H9 (cell line): ENCODE data around the gene TECPR2. TPM values are rescaled to one million over a fixed set of nuclear protein-coding genes. Genes with fewer than 3 reads are reported as not detected.

Experiments used
- DNase-seq: peaks from one replicate; pipeline ENCODE4 v3.0.0-alpha.2; 2017
- H2AFZ ChIP-seq: one replicate; pipeline ENCODE4 v1.6.1; 2013; ENCODE audit warnings: mild to moderate bottlenecking, low read length, control low read depth, moderate library complexity
- H2AK5ac ChIP-seq: 2 replicates; pipeline ENCODE4 v1.6.1; 2013; ENCODE audit warnings: low read length, control low read depth, mixed read lengths; ENCODE audit not compliant: insufficient read length
- H2BK120ac ChIP-seq: one replicate; pipeline ENCODE4 v1.6.1; 2013; ENCODE audit warnings: low read depth, mild to moderate bottlenecking, low read length, control low read depth, inconsistent platforms; ENCODE audit not compliant: poor library complexity, severe bottlenecking
- H2BK12ac ChIP-seq: 2 replicates; pipeline ENCODE4 v1.6.1; 2013; ENCODE audit warnings: low read length, control low read depth, mixed read lengths, low read depth; ENCODE audit not compliant: insufficient read length
- H2BK15ac ChIP-seq: 2 replicates; pipeline ENCODE4 v1.6.1; 2013; ENCODE audit warnings: low read depth, low read length, control low read depth
- H2BK20ac ChIP-seq: one replicate; pipeline ENCODE4 v1.6.1; 2013; ENCODE audit warnings: low read depth, mild to moderate bottlenecking, low read length, control low read depth, inconsistent platforms; ENCODE audit not compliant: poor library complexity, severe bottlenecking
- H2BK5ac ChIP-seq: 2 replicates; pipeline ENCODE4 v1.6.1; 2013; ENCODE audit warnings: low read length, control low read depth, mixed read lengths; ENCODE audit not compliant: insufficient read length
- H3K14ac ChIP-seq: 2 replicates; pipeline ENCODE4 v1.6.1; 2013; ENCODE audit warnings: low read length, control low read depth; ENCODE audit not compliant: insufficient read depth
- H3K18ac ChIP-seq: 2 replicates; pipeline ENCODE4 v1.6.1; 2013; ENCODE audit warnings: low read depth, mild to moderate bottlenecking, mixed read lengths, low read length, control low read depth; ENCODE audit not compliant: insufficient read length
- H3K23ac ChIP-seq: 2 replicates; pipeline ENCODE4 v1.6.1; 2013; ENCODE audit warnings: low read length, control low read depth, mixed read lengths, low read depth; ENCODE audit not compliant: insufficient read length
- H3K23me2 ChIP-seq: 2 replicates; pipeline ENCODE4 v1.6.1; 2013; ENCODE audit warnings: low read depth, mild to moderate bottlenecking, mixed read lengths, low read length, control low read depth; ENCODE audit not compliant: insufficient read length, poor library complexity, severe bottlenecking
- H3K27ac ChIP-seq: 2 replicates; pipeline ENCODE4 v1.5.1; 2013; ENCODE audit warnings: low read length, control low read depth, mixed read lengths, low read depth; ENCODE audit not compliant: insufficient read length
- H3K27me3 ChIP-seq: 2 replicates; pipeline ENCODE4 v1.6.1; 2013; ENCODE audit warnings: low read length, control low read depth, inconsistent platforms; ENCODE audit not compliant: insufficient read depth
- H3K4ac ChIP-seq: 2 replicates; pipeline ENCODE4 v1.6.1; 2013; ENCODE audit warnings: low read depth, mild to moderate bottlenecking, control low read depth, inconsistent platforms, low read length, moderate library complexity
- H3K4me1 ChIP-seq: 2 replicates; pipeline ENCODE4 v1.6.1; 2013; ENCODE audit warnings: low read length, control low read depth, inconsistent platforms; ENCODE audit not compliant: insufficient read depth
- H3K4me2 ChIP-seq: 2 replicates; pipeline ENCODE4 v1.6.1; 2013; ENCODE audit warnings: low read length, control low read depth, mixed read lengths; ENCODE audit not compliant: insufficient read length, insufficient read depth
- H3K56ac ChIP-seq: 2 replicates; pipeline ENCODE4 v1.6.1; 2013; ENCODE audit warnings: low read depth, mild to moderate bottlenecking, mixed read lengths, low read length, control low read depth; ENCODE audit not compliant: insufficient read length
- H3K79me1 ChIP-seq: 2 replicates; pipeline ENCODE4 v1.6.1; 2013; ENCODE audit warnings: low read depth, mild to moderate bottlenecking, moderate library complexity, low read length, control low read depth, inconsistent platforms; ENCODE audit not compliant: insufficient read depth, poor library complexity, severe bottlenecking
- H3K79me2 ChIP-seq: 2 replicates; pipeline ENCODE4 v1.6.1; 2013; ENCODE audit warnings: low read length, control low read depth, inconsistent platforms; ENCODE audit not compliant: insufficient read depth
- H3K9ac ChIP-seq: 2 replicates; pipeline ENCODE4 v1.6.1; 2013; ENCODE audit warnings: low read length, control low read depth, mixed read lengths; ENCODE audit not compliant: insufficient read length; ENCODE audit errors: extremely low read depth
- H3K9me3 ChIP-seq: one replicate; pipeline ENCODE4 v1.6.1; 2013; ENCODE audit warnings: low read depth, low read length, inconsistent platforms; ENCODE audit not compliant: control insufficient read depth
- H3T11ph ChIP-seq: one replicate; pipeline ENCODE4 v1.6.1; 2013; ENCODE audit warnings: mild to moderate bottlenecking, low read length, control low read depth, inconsistent platforms
- H4K20me1 ChIP-seq: one replicate; pipeline ENCODE4 v1.6.1; 2013; ENCODE audit not compliant: control insufficient read depth, insufficient read length, insufficient read depth
- H4K5ac ChIP-seq: 2 replicates; pipeline ENCODE4 v1.6.1; 2013; ENCODE audit warnings: low read depth, mild to moderate bottlenecking, mixed read lengths, low read length, control low read depth; ENCODE audit not compliant: insufficient read length
- H4K8ac ChIP-seq: replicated peaks from 2 replicates; pipeline ENCODE4 v1.6.1; 2013; ENCODE audit warnings: low read length, control low read depth, mixed read lengths, low read depth; ENCODE audit not compliant: insufficient read length
- H4K91ac ChIP-seq: 2 replicates; pipeline ENCODE4 v1.6.1; 2013; ENCODE audit warnings: low read depth, mild to moderate bottlenecking, moderate library complexity, mixed read lengths, low read length, control low read depth; ENCODE audit not compliant: insufficient read length
- H3K27ac Mint-ChIP-seq, 3 experiments: 2 replicates in 2 of 3; 3 replicates in 1 of 3; pipeline ENCODE4 v1.8.0; 2020 to 2021; ENCODE audit warnings: mixed read lengths in 3 of 3, mild to moderate bottlenecking in 1 of 3, moderate library complexity in 1 of 3
- H3K27me3 Mint-ChIP-seq: 2 replicates; pipeline ENCODE4 v1.8.0; 2021; ENCODE audit warnings: low read depth, mild to moderate bottlenecking, moderate library complexity, mixed read lengths
- H3K36me3 Mint-ChIP-seq, 3 experiments: 2 replicates in 2 of 3; 3 replicates in 1 of 3; pipeline ENCODE4 v1.8.0; 2020 to 2021; ENCODE audit warnings: low read depth in 3 of 3, mixed read lengths in 3 of 3; ENCODE audit not compliant: insufficient read depth in 1 of 3
- H3K4me1 Mint-ChIP-seq, 2 experiments: 2 replicates each; pipeline ENCODE4 v1.8.0; 2020; ENCODE audit warnings: mixed read lengths in 2 of 2
- H3K4me3 Mint-ChIP-seq, 2 experiments: 2 replicates in 1 of 2; 3 replicates in 1 of 2; pipeline ENCODE4 v1.8.0; 2020 to 2021; ENCODE audit warnings: mild to moderate bottlenecking in 2 of 2, mixed read lengths in 2 of 2, moderate library complexity in 1 of 2
- H3K9me3 Mint-ChIP-seq, 2 experiments: 2 replicates in 1 of 2; 3 replicates in 1 of 2; pipeline ENCODE4 v1.8.0; 2020; ENCODE audit warnings: mild to moderate bottlenecking in 2 of 2, mixed read lengths in 2 of 2, moderate library complexity in 1 of 2
- CTCF ChIP-seq: fragments of 200-600 bp; sonication (generic); conservative IDR thresholded peaks from 3 replicates; pipeline ENCODE4 v1.8.0; 2021; ENCODE audit warnings: antibody characterized with exemption, mild to moderate bottlenecking
- WGBS: extraction: QIAGEN DNeasy Blood & Tissue Kit; methylation state at CpG from one replicate; pipeline ENCODE4 v1.1.7; 2013; ENCODE audit warnings: missing lambda C conversion rate, low lambda C conversion rate, mixed read lengths; ENCODE audit not compliant: insufficient read length; ENCODE audit errors: extremely low coverage; 5-methylcytosine and 5-hydroxymethylcytosine counted together
- total RNA-seq: library from RNA; stranded (reverse); gene quantifications from 2 replicates; pipeline ENCODE4 v1.2.1, GENCODE V29; 2021

The TECPR2 gene
- total RNA-seq, 1 experiment from 2014 or later: 15.4 TPM

DNA sequence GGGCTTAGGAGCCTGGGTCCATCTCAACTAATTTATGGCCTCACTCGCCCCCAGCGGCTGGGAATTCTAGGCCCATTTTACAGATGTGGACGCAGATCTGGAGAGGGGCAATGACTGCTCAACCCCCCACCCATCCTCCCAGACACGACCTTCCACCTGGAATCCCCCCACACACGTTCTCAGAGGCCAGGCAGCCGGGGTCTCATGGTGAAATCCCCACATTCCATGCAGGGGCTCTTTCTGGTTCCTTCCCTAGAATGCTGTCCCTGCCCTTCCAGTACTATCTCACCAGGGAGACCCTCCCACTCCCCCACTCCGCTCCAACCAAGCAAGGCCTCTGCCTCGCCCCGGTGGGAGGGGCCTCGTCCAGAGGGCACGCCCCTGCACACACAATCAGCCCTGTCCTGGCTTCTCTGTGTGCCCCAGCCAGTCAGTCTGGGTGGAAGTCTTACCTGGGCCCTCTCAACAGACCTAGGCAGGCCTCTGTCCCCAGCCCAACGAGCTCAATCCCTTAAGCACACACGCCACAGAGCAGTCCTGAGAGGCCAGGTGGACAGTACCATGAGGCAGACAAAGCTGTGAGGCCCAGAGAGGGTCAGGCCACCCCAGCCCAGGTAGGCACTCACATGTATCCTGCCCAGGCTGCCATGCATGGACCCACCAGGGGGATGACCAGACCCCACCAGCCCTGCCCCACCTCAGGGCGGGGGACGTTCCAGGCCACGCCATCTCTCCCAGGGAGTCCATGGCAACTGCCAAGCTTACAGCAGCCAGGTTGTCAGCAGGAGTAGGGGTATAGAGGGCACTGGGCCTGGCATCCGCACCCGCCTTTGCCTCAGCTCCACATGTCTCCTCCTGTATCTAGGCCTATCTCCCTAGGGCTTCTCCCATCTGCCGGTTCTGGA, 148.1 kb downstream of the TECPR2 start:
- H3K9me3 Mint-ChIP-seq: no peaks in the 10 kb centered on the region
- TF ChIP-seq CTCF: no peak
- H4K5ac ChIP-seq: no peak overlapping the region
- no peak overlapping the region for H3K23ac ChIP-seq
- H2BK15ac ChIP-seq: no peak overlapping the region
- H4K8ac ChIP-seq: no peak overlapping the region
- H3K4ac ChIP-seq: no peak overlapping the region
- no peaks in the 10 kb centered on the region for H3K79me1 ChIP-seq
- no peak overlapping the region for H2BK12ac ChIP-seq
- H2BK20ac ChIP-seq: no peak overlapping the region
- peak overlapping the region; percentile 50 for H3K4me2 ChIP-seq
- H3T11ph ChIP-seq: no peak overlapping the region
- no peaks in the 10 kb centered on the region for H3K79me2 ChIP-seq
- no peak overlapping the region for H2AK5ac ChIP-seq
- peak overlapping the region in 2 of 3 experiments; percentile 51 to 67; a peak in 3 of 7 replicates for H3K27ac Mint-ChIP-seq
- H3K27me3 ChIP-seq: no peaks in the 10 kb centered on the region
- H3K9ac ChIP-seq: no peak overlapping the region
- peaks cover 12% of the 10 kb centered on the region for H3K23me2 ChIP-seq
- no peak overlapping the region for H2AFZ ChIP-seq
- H2BK120ac ChIP-seq: no peak overlapping the region
- no peak overlapping the region for H3K27ac ChIP-seq
- H3K4me1 ChIP-seq: no peaks in the 10 kb centered on the region; the same call in 1 of the 2 replicates
- no peak overlapping the region for H4K91ac ChIP-seq
- peaks cover 5% of the 10 kb centered on the region for H3K27me3 Mint-ChIP-seq
- H2BK5ac ChIP-seq: no peak overlapping the region
- H3K56ac ChIP-seq: no peak overlapping the region
- H3K4me1 Mint-ChIP-seq: peaks cover 15 to 21% of the 10 kb centered on the region in 2 experiments
- peak overlapping the region; percentile 81 to 91 for H3K4me3 Mint-ChIP-seq
- H4K20me1 ChIP-seq: peaks cover 2% of the 10 kb centered on the region
- DNase-seq: peak; percentile 98
- peak overlapping the region; percentile 14; the same call in 1 of the 2 replicates for H3K14ac ChIP-seq
- no CpG with 5 or more reads among the region's 19 CpGs for WGBS
- peak overlapping the region; percentile 18 for H3K18ac ChIP-seq
- H3K9me3 ChIP-seq: no peaks in the 10 kb centered on the region
- H3K36me3 Mint-ChIP-seq: peaks cover 6 to 12% (median 10%) of the 10 kb centered on the region in 3 experiments; a peak in 5 of 7 replicates
